SH-SY5Y (cell line): Measurements from ENCODE around the gene TMEM132C.

Experiments
- GATA2 ChIP-seq: IDR thresholded peaks from 2 replicates; pipeline ENCODE4 v1.6.1; 2011; ENCODE audit warnings: mild to moderate bottlenecking, low read depth, low read length
- GATA3 ChIP-seq: IDR thresholded peaks from 2 replicates; pipeline ENCODE4 v1.6.1; 2011; ENCODE audit warnings: low read depth, mild to moderate bottlenecking, low read length, moderate library complexity

DNA sequence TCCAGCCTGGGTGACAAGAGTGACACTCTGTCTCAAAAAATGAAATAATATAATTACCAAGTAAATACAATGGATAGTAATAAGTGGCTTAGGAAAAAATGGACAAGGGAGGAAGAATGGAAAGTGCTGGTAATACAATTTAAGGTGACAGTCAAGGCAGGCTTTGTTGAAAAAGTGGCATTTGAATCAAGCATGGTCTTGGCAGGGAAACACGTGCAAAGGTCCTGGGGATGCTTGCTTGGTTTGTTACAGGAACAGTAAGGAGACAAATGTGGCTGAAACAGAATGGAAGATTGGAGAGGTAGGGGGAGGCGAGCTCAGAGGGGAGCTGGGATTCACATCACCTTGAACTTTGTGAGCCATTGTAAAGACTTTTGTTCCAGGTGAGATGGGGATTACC is 153.2 kb downstream of the TMEM132C start:
- TF ChIP-seq GATA3 (no peak), GATA2 (no peak)
